ENCODE measurements around the gene COG6. TPM values are rescaled to one million over a fixed set of nuclear protein-coding genes. Genes with fewer than 3 reads are reported as not detected.

COG6 gene
- total RNA-seq, 1 donor from 2014 or later: 13.8 TPM

DNA sequence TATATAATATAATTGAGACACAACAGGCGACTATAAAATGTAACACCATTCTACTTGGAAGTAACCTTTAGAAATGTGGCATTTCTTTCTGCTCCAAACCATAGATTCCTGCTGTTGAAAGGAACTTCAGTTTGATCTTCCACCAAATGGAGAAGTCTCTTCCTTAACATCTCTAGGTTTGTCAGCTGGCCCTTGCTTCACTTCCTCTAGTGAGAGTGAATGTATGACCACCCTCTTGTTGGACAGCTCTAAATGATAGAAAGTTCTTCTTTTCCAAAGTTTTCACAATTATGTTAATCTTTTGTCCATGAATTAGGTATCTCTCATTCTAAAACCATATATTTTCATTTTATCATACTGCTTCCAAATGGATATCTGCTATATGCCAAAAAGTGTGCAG is 13.8 kb upstream of the COG6 start:
- H3K4me3 ChIP-seq (ENCODE audit: low read depth, low read length): no peak overlapping the region
- no peak for DNase-seq (ENCODE audit: low read depth)
- TF ChIP-seq, protein P1, sequence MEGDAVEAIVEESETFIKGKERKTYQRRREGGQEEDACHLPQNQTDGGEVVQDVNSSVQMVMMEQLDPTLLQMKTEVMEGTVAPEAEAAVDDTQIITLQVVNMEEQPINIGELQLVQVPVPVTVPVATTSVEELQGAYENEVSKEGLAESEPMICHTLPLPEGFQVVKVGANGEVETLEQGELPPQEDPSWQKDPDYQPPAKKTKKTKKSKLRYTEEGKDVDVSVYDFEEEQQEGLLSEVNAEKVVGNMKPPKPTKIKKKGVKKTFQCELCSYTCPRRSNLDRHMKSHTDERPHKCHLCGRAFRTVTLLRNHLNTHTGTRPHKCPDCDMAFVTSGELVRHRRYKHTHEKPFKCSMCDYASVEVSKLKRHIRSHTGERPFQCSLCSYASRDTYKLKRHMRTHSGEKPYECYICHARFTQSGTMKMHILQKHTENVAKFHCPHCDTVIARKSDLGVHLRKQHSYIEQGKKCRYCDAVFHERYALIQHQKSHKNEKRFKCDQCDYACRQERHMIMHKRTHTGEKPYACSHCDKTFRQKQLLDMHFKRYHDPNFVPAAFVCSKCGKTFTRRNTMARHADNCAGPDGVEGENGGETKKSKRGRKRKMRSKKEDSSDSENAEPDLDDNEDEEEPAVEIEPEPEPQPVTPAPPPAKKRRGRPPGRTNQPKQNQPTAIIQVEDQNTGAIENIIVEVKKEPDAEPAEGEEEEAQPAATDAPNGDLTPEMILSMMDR (IDR thresholded peaks at IDR 0.05; ENCODE audit: insufficient read depth, low read length, poor library complexity, severe bottlenecking): no peak
- no peaks in the 10 kb centered on the region for H3K27me3 ChIP-seq (ENCODE audit: control insufficient read depth, insufficient read depth, low read length)
- H3K36me3 ChIP-seq (ENCODE audit: control insufficient read depth, insufficient read depth, low read length): no peaks in the 10 kb centered on the region

DNA sequence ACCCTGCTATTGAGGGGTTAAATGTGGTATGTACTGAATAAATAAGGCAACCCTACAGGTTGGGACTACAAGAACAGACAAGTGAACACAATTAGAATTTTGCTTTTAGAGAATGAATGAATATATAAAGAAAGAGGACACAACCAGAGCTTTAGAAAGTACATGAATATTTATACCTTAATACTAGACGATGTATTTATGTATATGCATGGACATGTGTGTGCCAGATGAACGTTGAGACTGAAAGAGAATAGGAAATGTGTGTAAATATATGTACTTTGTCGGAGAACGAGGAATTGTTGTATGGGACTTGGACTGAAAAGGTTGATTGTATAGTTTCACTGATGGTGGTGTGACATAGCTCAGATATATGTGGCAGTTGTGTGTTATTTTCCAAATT is 9.3 kb upstream of the COG6 start:
- no peaks in the 10 kb centered on the region for H3K36me3 ChIP-seq (ENCODE audit: control insufficient read depth, insufficient read depth, low read length)
- TF ChIP-seq, protein P1 (IDR thresholded peaks at IDR 0.05; ENCODE audit: insufficient read depth, low read length, poor library complexity, severe bottlenecking): no peak

DNA sequence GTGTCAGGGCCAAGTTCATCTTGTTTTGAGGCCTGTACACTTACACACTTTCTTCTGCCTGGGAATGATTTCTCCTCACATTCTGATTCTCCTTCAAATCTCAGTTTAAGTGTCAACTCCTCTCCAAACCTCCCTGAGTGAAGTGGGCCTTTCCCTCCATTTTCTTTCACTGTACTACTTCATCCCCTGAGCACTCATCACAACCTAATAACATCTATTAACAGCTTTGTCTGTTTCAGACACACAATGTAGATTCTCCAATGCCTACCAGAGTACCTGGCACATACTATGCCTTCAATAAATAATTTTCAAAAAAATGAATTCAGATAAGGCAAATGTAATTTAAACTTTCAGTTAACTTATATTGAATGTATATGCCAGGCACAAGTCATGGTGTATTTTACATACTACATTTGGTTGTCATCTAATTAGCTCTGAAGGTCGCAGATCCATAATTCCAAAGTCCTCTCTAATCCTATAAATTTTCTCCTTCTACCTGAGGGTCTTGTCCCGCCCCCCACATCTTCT is 357 bp upstream of the COG6 start:
- H3K27me3 ChIP-seq (ENCODE audit: control insufficient read depth, insufficient read depth, low read length): no peaks in the 10 kb centered on the region
- TF ChIP-seq, protein P1 (IDR thresholded peaks at IDR 0.05; ENCODE audit: insufficient read depth, low read length, poor library complexity, severe bottlenecking): no peak
- H3K4me3 ChIP-seq (ENCODE audit: low read depth, low read length): peak overlapping the region; percentile 83
- H3K36me3 ChIP-seq (ENCODE audit: control insufficient read depth, insufficient read depth, low read length): no peaks in the 10 kb centered on the region
- no peak for DNase-seq (ENCODE audit: low read depth)

More for the DNA sequence above, 9.3 kb upstream of the COG6 start:
- DNase-seq (ENCODE audit: low read depth): no peak
- Histone ChIP-seq H3K4me3 (ENCODE audit: low read depth, low read length) (no peak overlapping the region), H3K27me3 (ENCODE audit: control insufficient read depth, insufficient read depth, low read length) (no peaks in the 10 kb centered on the region)

DNA sequence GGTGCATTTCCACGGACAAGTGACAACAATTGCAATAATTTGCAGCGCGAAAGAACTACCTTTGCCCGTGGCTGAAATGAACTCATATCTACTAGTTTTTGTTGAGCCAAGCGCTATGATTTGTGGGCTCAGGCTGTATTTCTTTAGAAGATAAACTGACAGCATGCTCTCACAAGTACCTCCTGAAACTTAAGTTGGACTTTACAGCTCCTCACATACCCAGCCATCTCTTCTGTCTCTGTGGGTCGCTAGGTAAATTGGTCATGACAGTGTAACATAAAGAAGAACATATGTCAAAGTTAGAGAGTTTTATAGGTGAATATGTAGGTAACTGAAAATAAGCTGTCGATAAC is 839 bp downstream of the COG6 start:
- no peak for DNase-seq (ENCODE audit: low read depth)
- no peaks in the 10 kb centered on the region for H3K27me3 ChIP-seq (ENCODE audit: control insufficient read depth, insufficient read depth, low read length)
- H3K36me3 ChIP-seq (ENCODE audit: control insufficient read depth, insufficient read depth, low read length): no peaks in the 10 kb centered on the region
- peak overlapping the region; percentile 83 for H3K4me3 ChIP-seq (ENCODE audit: low read depth, low read length)
- TF ChIP-seq, protein P1 (IDR thresholded peaks at IDR 0.05; ENCODE audit: insufficient read depth, low read length, poor library complexity, severe bottlenecking): no peak

DNA sequence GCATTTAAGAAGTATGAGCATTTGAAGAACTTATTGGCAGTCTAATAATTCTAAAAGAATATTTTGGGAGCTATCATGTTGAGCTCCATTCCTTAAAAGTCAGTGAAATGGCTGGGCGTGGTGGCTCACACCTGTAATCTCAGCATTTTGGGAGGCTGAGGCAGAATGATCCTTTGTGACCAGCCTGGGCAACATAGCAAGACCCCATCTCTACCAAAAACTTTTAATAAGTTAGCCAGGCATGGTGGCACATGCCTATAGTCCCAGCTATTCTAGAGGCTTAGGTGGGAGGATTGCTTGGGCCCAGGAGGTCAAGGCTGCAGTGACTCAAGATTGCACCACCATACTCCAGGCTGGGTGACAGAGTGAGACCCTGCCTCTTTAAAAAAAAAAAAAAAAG is 8.0 kb downstream of the COG6 start:
- no peak overlapping the region for H3K4me3 ChIP-seq (ENCODE audit: low read depth, low read length)
- no peak for DNase-seq (ENCODE audit: low read depth)
- TF ChIP-seq, protein P1 (IDR thresholded peaks at IDR 0.05; ENCODE audit: insufficient read depth, low read length, poor library complexity, severe bottlenecking): no peak
- no peaks in the 10 kb centered on the region for H3K36me3 ChIP-seq (ENCODE audit: control insufficient read depth, insufficient read depth, low read length)
- H3K27me3 ChIP-seq (ENCODE audit: control insufficient read depth, insufficient read depth, low read length): no peaks in the 10 kb centered on the region

DNA sequence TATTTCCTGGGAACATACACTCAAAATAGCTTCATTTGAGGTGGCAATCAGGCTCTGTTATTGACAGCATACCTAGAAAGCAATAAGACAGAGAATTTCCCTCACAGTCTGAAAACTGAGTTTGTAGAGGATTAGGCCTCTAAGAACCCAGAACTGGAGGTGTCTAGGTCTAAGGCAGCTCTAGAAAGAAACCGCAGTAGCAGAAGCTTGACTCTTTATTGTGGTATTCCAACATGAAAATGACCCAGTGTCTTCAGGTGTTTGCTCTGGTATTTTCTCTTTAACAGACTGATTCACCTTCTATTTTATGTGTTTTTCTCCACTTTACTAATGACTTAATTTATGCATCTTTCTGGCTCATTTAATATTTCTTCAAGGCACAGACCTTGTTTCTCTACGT is 8.5 kb downstream of the COG6 start:
- Histone ChIP-seq H3K36me3 (ENCODE audit: control insufficient read depth, insufficient read depth, low read length) (no peaks in the 10 kb centered on the region), H3K4me3 (ENCODE audit: low read depth, low read length) (no peak overlapping the region), H3K27me3 (ENCODE audit: control insufficient read depth, insufficient read depth, low read length) (no peaks in the 10 kb centered on the region)
- DNase-seq (ENCODE audit: low read depth): no peak
- TF ChIP-seq, protein P1 (IDR thresholded peaks at IDR 0.05; ENCODE audit: insufficient read depth, low read length, poor library complexity, severe bottlenecking): no peak

Measured in kidney epithelial cell (primary cell).